ENCODE measurements around the gene EPSTI1. TPM values are rescaled to one million over a fixed set of nuclear protein-coding genes. Genes with fewer than 3 reads are reported as not detected.
"Not testable (repeated sequence)": the region's sequence is repeated elsewhere in the genome, so short reads cannot be mapped to it uniquely, and the experiment has no call there.

EPSTI1 gene
- total RNA-seq, 1 donor from 2014 or later, result 121 TPM

- intact Hi-C loops (cut with micrococcal nuclease), result no loop called here
Measured at GRCh38 chr13:42905579-42905978, 86.5 kb downstream of the EPSTI1 start.

DNA sequence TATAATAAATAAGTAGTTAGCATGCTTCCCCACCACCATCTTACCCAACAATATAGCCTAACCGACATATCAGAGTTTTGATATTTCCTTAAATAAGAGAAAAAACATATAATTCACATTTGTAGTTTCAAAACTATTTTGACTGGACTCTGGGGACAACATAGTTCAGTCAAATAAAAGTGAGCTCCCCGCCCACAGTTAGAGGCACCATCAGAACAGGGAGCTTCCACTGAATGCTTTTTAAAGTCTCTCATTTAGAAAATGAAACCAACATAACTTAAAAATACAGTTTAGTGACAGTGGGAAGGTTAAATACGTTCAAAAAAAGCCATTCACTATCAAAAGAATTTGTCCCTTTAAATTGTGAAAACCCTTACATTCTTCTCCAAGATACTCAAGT, 92.8 kb downstream of the EPSTI1 start:
- intact Hi-C loops (cut with micrococcal nuclease), result no loop called here

- intact Hi-C loops (cut with micrococcal nuclease), result no loop called here
Measured at GRCh38 chr13:42895776-42896175, 96.3 kb downstream of the EPSTI1 start.

DNA sequence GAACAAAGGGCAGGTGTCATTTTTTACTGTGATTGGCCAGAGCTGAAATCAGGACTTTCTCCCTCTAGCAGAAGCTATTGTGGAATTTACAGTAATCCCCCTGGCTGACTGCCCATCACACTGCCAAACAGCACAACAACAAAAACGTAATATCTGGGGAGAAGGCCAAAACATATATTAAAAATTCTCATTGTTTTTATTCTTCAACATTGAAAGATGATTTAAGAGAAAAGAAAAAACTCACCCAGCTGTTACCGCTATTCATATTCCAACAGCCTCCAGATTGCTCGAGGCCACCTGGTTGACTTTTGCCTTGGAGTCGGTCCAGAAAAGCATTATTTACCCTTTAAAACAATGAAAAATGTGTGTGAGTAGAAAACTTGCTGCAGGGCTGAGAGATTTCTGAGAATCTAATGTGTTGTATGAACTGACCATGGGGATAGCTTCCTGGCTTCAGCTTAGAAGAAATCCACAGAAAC, 97.2 kb downstream of the EPSTI1 start:
- intact Hi-C loops (cut with micrococcal nuclease), result no loop called here

- intact Hi-C loops (cut with micrococcal nuclease), result no loop called here
Measured at GRCh38 chr13:42893214-42893671, 98.8 kb downstream of the EPSTI1 start.

DNA sequence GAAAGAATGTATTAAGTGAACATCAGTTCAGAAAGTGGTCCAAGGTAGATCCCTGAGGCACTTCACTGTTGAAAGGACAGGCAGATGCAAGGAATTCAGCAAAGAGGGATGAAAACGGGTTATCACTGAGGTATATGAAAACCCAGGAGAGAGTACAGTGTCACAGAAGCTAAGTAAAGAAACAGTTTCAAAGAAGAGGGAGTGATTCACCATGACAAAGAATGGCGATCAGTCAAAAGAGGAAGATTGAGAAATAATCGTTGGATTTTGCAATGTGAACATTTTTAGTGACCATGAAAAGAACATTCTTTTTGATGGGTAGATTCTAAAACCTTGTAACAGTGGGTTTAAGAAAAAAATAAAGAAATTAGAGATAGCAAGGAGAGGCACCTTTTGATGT, 99.3 kb downstream of the EPSTI1 start:
- intact Hi-C loops (cut with micrococcal nuclease), result no loop called here

DNA sequence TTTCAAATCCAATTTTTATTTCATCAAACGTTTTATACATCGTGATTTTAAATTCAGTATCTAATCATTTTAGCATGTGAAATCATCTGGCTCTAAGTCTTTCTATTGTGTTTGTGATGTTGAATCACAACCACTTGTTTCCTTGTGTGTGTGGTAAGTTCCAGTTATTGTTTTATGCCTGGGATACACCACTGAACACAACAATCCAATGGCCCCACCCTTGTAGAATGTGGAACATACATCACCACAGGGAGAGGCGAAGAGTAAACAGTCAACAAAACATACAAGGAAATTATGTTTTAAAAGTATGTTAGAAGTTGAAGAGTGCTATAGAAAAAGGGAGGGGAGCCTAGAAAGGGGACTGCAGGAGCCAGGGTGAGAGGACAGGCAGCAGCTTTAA, 100.5 kb downstream of the EPSTI1 start:
- intact Hi-C loops (cut with micrococcal nuclease), result no loop called here

- intact Hi-C loops (cut with micrococcal nuclease), result no loop called here
Measured at GRCh38 chr13:42885325-42885724, 106.7 kb downstream of the EPSTI1 start.

- intact Hi-C loops (cut with micrococcal nuclease), result no loop called here
Measured at GRCh38 chr13:42883771-42884467, 108.1 kb downstream of the EPSTI1 start.

DNA sequence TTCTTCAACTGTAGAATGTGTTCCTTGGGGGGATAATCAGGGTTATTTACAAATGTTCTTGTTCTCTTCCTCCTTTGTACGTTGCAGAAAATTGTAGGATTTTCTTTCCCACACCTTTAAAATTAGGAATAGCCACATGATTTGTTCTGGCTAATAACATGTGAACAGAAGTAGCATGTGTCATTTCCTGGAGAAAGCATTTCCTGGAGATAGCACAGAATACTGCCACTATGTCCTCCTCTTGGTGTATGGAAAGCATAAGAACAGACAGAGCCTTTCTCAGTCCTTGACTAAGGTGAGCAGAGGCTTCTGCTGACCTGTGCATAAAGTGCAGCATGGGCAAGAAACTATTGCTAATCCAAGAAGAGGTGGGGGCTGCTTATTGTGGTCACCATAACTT, 108.9 kb downstream of the EPSTI1 start:
- intact Hi-C loops (cut with micrococcal nuclease), result no loop called here

DNA sequence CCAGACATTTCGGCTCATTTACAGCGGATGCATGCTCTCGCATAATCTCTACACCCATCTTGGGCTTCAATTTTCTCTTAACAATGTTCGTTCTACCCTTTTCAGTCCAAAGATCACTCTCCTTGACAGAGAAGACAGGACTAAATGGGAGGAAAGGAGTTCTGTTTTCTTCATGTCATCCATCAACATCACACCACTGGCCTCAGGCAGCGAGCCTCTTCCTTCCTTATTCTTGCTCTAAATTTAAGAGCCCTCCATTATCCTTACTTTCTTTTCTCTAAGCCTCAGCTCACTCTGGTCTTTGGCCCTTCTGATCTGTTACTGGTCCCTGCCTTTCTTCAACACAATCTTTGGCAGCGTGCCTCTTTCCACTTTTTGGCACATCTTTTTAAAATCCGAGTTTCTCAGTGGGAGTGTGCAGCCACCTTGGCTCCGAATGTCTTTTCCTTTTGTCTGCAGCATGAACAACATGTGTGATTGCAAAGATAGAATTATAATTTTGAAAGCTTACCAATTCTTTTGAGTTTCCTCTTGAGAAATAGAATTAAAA, 111.9 kb downstream of the EPSTI1 start:
- intact Hi-C loops (cut with micrococcal nuclease), result no loop called here

- intact Hi-C loops (cut with micrococcal nuclease), result no loop called here
Measured at GRCh38 chr13:42878721-42879120, 113.3 kb downstream of the EPSTI1 start.

GRCh38 chr13:42876887-42877545, 115.0 kb downstream of the EPSTI1 start:
- intact Hi-C loops (cut with micrococcal nuclease), result no loop called here

- intact Hi-C loops (cut with micrococcal nuclease), result no loop called here
Measured at GRCh38 chr13:42876270-42876714, 115.7 kb downstream of the EPSTI1 start.

- intact Hi-C loops (cut with micrococcal nuclease), result no loop called here
Measured at GRCh38 chr13:42875475-42876269, 116.4 kb downstream of the EPSTI1 start.

DNA sequence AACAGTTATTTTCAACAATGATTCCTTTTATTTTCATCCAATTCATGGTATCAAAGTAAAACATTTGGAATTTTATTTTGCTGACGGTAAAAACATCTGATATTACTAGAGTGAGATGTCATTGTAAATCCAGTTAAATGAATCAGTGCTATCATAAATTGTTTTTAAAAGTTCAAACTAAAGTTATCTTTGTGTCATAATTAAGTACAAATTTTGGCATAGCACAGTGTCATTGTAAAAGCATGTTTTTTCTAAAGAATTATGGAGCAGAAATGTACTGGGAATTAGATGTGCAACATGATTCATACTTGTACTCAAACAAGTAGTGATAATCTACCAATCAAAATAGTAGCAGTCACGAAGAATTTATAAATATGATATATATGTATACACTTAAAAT, 117.8 kb downstream of the EPSTI1 start:
- intact Hi-C loops (cut with micrococcal nuclease), result no loop called here

- intact Hi-C loops (cut with micrococcal nuclease), result no loop called here
Measured at GRCh38 chr13:42873081-42873480, 119.0 kb downstream of the EPSTI1 start.

- intact Hi-C loops (cut with micrococcal nuclease), result no loop called here
Measured at GRCh38 chr13:42867232-42867631, 124.8 kb downstream of the EPSTI1 start.

- intact Hi-C loops (cut with micrococcal nuclease), result no loop called here
Measured at GRCh38 chr13:42865768-42866102, 126.3 kb downstream of the EPSTI1 start.

DNA sequence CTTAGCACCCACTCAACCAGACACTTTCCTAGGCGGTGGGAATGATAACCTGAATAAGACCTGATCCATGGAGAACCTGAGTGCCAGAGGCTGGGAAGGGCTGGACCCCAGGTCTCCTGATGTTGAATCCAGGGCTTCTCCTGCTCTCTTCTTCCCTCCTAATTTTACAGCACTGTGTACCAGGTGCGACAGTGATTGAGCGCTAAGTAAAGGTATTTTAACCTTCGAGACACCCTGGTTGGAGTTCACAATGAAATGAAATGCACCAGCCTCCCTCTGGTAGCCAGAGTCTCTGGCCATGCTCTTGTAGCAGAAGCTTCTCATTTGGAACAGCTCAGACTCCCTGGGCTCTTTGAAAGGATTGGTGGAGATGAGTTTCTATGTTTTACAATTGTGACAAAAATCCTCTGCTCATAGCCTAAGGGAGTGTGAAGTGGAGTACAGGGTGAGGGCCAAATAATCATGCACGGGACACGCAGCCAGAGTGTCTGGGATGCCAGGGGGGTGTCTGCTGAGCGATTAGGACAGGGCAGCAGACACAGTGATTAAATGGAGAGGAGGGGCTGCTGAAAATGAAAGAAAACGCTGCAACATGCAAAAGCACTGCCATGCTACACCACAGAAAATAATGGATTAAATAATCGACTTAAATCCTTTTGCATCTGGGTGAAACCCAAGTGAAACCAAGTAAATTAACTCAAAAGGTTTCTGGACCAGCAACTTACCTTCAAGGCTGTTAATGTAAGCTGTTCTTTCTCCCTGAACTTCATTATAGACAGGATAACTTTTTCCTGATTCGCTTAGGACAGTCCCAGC, 126.9 kb downstream of the EPSTI1 start:
- intact Hi-C loops (cut with micrococcal nuclease), result no loop called here

- intact Hi-C loops (cut with micrococcal nuclease), result not testable (repeated sequence)
Measured at GRCh38 chr13:42862370-42862769, 129.7 kb downstream of the EPSTI1 start.
